ENCODE measurements around the gene TUBB3. TPM values are rescaled to one million over a fixed set of nuclear protein-coding genes. Genes with fewer than 3 reads are reported as not detected.

Gene TUBB3
- total and polyA plus RNA-seq, 2 of the 8 experiments (the other 6 are each of a cell fraction or from before 2014, with no cell fraction given) = 275 to 393 TPM

- H3K9ac ChIP-seq (replicated peaks in 1 of 4; ENCODE audit: extremely low read depth in 1 of 4, low read depth in 3 of 4, low read length in 3 of 4) = no peak overlapping the region
- WGBS, 2 experiments (ENCODE audit: extremely low coverage in 1 of 2, insufficient coverage in 1 of 2, insufficient read length in 1 of 2, insufficient replicate concordance in 2 of 2, low coverage in 1 of 2, low lambda C conversion rate in 2 of 2, missing lambda C conversion rate in 1 of 2) = 90% methylated on average over 13 of the region's 13 CpGs; no CpG with 5 or more reads in 1 of the 2 experiments
- H2BK15ac ChIP-seq (ENCODE audit: low read length) = no peak overlapping the region
- no peak overlapping the region for H2BK12ac ChIP-seq (ENCODE audit: low read depth, low read length)
- H4K5ac ChIP-seq (ENCODE audit: insufficient read length, low read depth, low read length) = no peak overlapping the region
- H3K4me1 ChIP-seq (replicated peaks in 1 of 4; ENCODE audit: control insufficient read depth in 3 of 4, insufficient read depth in 4 of 4, low read length in 3 of 4) = peaks cover 0 to 2% (median 0%) of the 10 kb centered on the region in 4 experiments; a peak in 4 of 7 replicates
- no peak overlapping the region for H2AK5ac ChIP-seq (ENCODE audit: low read depth, low read length)
- no peak overlapping the region for H2BK120ac ChIP-seq (replicated peaks; ENCODE audit: low read depth, low read length)
- no peak overlapping the region for H4K91ac ChIP-seq (replicated peaks; ENCODE audit: insufficient read length, low read length)
- peaks cover 0 to 4% of the 10 kb centered on the region in 2 experiments for H4K20me1 ChIP-seq (replicated peaks in 1 of 2; ENCODE audit: control insufficient read depth in 1 of 2, insufficient read depth in 2 of 2, low read length in 2 of 2)
- H3K4ac ChIP-seq (replicated peaks; ENCODE audit: insufficient read length, low read depth, low read length) = no peak overlapping the region
- no peak overlapping the region for H3K14ac ChIP-seq (ENCODE audit: insufficient read length)
- H4K8ac ChIP-seq (ENCODE audit: extremely low read depth, insufficient read depth, low read length) = no peak overlapping the region
- H2AFZ ChIP-seq (ENCODE audit: low read length) = no peak overlapping the region
- no peak overlapping the region for H3K4me2 ChIP-seq (ENCODE audit: insufficient read depth in 1 of 2, low read depth in 2 of 2, low read length in 2 of 2)
- no peaks in the 10 kb centered on the region for H3K79me1 ChIP-seq (ENCODE audit: low read depth, low read length)
- H3K4me3 ChIP-seq (ENCODE audit: extremely low read depth in 1 of 4, insufficient read depth in 2 of 4, low read depth in 3 of 4, low read length in 4 of 4) = no peak overlapping the region
- peaks cover 0 to 6% (median 2%) of the 10 kb centered on the region in 4 experiments; a peak in 4 of 8 replicates for H3K36me3 ChIP-seq (ENCODE audit: control insufficient read depth in 2 of 4, insufficient read depth in 4 of 4, low read length in 3 of 4)
- DNase-seq (ENCODE audit: low read depth in 1 of 2, low spot score in 2 of 2) (no peak), FAIRE-seq (no peak)
- ChIA-PET POLR2A (ENCODE audit: partially characterized antibody) (interaction anchor here (1.1 to 6.5 kb wide), 2 partner anchors 11 to 106 kb away, joined by 3 to 71 read pairs; partner anchors contain the start of gene TUBB3), CTCF (ENCODE audit: partially characterized antibody) (interaction anchor here (0.7 to 5.9 kb wide), 5 partner anchors 9 to 166 kb away, joined by 3 to 70 read pairs (median 3); partner anchors contain the start of genes MC1R and TUBB3)
- no peak overlapping the region for H3K18ac ChIP-seq (ENCODE audit: extremely low read depth, low read length)
- H2BK20ac ChIP-seq (ENCODE audit: low read length) = no peak overlapping the region
- no peaks in the 10 kb centered on the region; a peak in 1 of 7 replicates for H3K27me3 ChIP-seq (replicated peaks in 1 of 4; ENCODE audit: control insufficient read depth in 3 of 4, extremely low read depth in 1 of 4, insufficient read depth in 3 of 4, low read length in 3 of 4)
- no peak overlapping the region for H3K56ac ChIP-seq (replicated peaks; ENCODE audit: insufficient read length, low read depth, low read length)
- H3K23me2 ChIP-seq (ENCODE audit: low read depth, low read length) = no peaks in the 10 kb centered on the region; the same call in 1 of the 2 replicates
- peaks cover 0 to 9% of the 10 kb centered on the region in 2 experiments; a peak in 2 of 4 replicates for H3K9me3 ChIP-seq (ENCODE audit: insufficient read depth in 2 of 2, low read depth in 1 of 2, low read length in 1 of 2)
- no peak overlapping the region for H2BK5ac ChIP-seq (ENCODE audit: low read depth, low read length)
- no peak overlapping the region for H3K23ac ChIP-seq (ENCODE audit: insufficient read length)
- no peaks in the 10 kb centered on the region for H3K79me2 ChIP-seq (ENCODE audit: control insufficient read depth in 1 of 2, insufficient read depth in 2 of 2, low read length in 2 of 2)
- no peak overlapping the region for H3K27ac ChIP-seq (ENCODE audit: low read depth, low read length)
- no peak for TF ChIP-seq YY1 (IDR thresholded peaks at IDR 0.05; ENCODE audit: low read depth, low read length)
- no peak for TF ChIP-seq E2F6 (IDR thresholded peaks at IDR 0.05)
- TF ChIP-seq EP300 (IDR thresholded peaks at IDR 0.05; ENCODE audit: borderline replicate concordance in 1 of 2, low read depth in 2 of 2, low read length in 2 of 2) = no peak
- TF ChIP-seq TEAD4 (IDR thresholded peaks at IDR 0.05; ENCODE audit: low read depth, low read length) = no peak
- no peak for TF ChIP-seq EZH2 (IDR thresholded peaks at IDR 0.05; ENCODE audit: low read depth, low read length, severe bottlenecking)
- TF ChIP-seq RNF2 (IDR thresholded peaks at IDR 0.05; ENCODE audit: borderline replicate concordance, low read depth, low read length, missing control alignments, poor library complexity, severe bottlenecking) = no peak
- TF ChIP-seq FOSL1 (IDR thresholded peaks at IDR 0.05; ENCODE audit: insufficient read depth, low read depth, low read length) = no peak
- no peak for TF ChIP-seq CHD2 (IDR thresholded peaks at IDR 0.05; ENCODE audit: low read length)
- TF ChIP-seq CBX5 (IDR thresholded peaks at IDR 0.05; ENCODE audit: low read depth, low read length) = no peak
- TF ChIP-seq CHD1 (IDR thresholded peaks at IDR 0.05; ENCODE audit: low read depth, low read length) = no peak
- no peak for TF ChIP-seq SP2 (IDR thresholded peaks at IDR 0.05; ENCODE audit: low read length)
- no peak for TF ChIP-seq HDAC2 (IDR thresholded peaks at IDR 0.05; ENCODE audit: borderline replicate concordance in 1 of 2, low read depth in 2 of 2, low read length in 2 of 2)
- TF ChIP-seq BACH1 (IDR thresholded peaks at IDR 0.05; ENCODE audit: low read length) = no peak
Measured at GRCh38 chr16:89912143-89912542, 11.0 kb upstream of the TUBB3 start.
